Activated CD8-positive, alpha-beta memory T cell treated with anti-CD3 and anti-CD28 coated beads, Interleukin-2, amount 50 U/mL, for 1 hour (primary cell): ENCODE measurements around the gene INPP4A.

Experiments
- DNase-seq: peaks from one replicate; pipeline ENCODE4 v3.0.0-alpha.2; 2020; ENCODE audit errors: extremely low read depth

INPP4A gene

DNA sequence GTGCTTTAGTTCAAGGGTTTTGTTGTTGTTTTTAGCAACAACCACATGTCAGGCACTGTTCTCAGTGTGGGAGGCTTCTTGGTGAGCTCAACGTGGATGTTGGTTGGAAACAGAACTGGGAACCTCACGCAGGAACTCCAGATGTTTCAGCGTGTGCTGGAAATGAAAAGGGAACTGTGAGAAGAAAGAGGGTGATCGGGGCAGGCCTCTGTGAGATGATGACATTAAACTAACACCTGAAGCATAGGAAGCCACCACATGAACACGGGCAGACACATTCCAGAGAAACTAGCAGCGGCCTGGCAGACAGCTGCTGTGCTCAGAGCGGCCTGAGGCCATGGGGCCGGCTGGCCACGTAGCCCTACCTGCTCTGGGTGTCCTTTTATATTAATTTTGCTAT, 97.2 kb downstream of the INPP4A start:
- DNase-seq, result no peak

DNA sequence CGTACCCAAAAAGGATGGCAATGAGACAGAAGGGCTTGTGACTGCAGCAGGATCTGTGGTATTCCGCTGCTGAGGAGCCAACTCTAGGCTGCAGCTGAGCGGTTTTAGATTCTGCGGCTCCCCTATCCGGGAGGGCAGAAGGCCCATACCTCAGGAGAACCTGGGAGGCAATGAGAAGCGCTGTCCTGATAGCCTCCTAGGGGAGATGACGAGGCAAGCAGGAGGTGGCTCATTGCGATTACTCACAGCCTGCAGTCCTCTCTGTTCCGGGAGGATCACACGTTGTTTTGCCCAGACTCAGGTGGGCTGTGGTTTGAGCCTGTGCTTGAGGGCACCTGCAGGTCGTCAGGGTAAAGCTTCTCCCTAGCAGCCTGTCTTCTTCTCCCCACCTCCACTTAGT, 98.6 kb downstream of the INPP4A start:
- no peak for DNase-seq

DNA sequence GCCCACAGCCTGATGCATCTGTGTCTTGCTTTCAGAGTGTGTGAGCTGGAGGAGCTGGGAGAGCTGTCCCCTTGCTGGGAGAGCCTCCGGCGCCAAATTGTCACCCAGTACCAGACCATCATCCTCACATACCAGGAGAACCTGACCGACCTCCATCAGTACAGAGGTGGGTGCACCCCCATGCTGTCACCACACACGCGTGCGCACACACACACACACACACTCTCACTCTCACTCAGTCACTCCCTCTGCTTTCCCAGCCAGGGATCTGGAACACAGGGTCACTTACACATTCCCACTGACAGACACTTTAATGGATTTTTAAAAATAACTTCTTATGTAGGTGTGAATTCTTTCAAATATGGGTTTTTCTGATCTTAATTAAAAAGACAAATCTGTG, 99.2 kb downstream of the INPP4A start:
- DNase-seq, result no peak

DNA sequence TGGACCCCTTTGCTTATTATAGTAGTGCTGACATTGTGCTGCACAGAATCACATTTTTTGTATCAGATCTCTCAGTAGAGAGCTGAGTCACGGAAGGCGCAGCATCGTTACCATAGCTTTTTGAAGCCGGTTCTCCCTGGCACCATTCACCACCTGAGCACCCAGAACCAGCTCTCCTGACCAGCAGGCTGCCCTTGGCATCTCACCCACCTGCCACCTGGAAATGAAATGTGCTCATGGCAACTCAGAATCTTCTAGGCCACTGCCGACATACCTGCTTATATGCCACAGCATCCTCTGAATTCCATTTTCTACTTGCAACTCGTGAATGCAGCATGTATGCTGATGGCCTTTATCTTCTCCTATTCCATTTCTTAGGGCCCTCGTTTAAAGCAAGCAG, 100.9 kb downstream of the INPP4A start:
- DNase-seq, result no peak

DNA sequence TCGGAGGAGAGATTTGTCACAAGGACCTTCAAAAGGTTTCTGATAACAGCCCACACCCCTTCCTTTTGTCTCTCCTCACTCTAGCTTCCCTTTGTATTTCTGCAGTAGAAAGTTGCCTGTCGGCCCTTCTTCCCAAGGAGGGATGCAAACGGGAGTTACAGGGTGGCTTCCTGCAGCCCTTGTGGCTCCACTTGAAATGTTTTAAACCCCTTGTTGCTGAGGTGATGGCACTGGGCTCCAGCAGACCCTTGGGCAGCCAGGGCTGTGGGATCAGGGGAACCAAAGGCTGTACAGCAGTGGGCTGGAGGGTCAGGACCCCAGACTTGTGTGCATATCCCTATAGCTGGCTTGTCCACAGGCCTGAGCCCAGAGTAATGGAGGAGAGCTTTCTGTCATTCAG, 101.5 kb downstream of the INPP4A start:
- DNase-seq, result no peak

DNA sequence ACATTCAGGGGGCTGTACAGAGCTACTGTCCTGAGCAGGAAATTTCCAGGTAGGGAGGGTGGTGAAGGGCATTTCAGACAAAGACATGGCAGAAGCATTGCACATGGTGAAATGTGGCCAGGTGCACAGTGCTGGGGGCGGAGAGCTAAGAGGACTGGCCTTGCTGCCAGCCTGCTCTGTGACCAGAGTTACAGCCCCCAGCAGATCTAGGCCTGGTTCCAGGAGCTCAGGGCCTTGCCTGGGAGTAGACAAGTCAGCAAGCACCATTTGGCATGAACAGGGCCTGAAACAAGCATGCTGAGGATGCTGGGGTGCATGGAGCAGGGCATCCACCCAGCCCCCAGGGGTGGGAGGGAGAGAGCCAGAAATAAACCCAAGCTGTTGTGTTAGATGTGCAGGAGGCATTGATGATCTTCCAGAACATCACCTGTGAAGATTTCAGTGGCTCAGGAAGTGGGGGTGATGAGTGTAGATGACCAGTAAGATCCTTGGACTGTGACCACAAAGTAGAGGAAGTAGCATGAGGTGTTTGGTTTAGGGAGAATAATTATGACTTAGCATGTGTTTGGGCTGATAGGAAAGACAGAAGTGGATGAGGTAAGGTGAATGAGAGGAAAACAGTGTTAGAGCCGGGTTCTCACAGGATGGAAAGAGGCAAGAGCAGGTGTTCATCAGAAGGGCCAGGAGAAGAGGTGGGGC, 102.6 kb downstream of the INPP4A start:
- no peak for DNase-seq

DNA sequence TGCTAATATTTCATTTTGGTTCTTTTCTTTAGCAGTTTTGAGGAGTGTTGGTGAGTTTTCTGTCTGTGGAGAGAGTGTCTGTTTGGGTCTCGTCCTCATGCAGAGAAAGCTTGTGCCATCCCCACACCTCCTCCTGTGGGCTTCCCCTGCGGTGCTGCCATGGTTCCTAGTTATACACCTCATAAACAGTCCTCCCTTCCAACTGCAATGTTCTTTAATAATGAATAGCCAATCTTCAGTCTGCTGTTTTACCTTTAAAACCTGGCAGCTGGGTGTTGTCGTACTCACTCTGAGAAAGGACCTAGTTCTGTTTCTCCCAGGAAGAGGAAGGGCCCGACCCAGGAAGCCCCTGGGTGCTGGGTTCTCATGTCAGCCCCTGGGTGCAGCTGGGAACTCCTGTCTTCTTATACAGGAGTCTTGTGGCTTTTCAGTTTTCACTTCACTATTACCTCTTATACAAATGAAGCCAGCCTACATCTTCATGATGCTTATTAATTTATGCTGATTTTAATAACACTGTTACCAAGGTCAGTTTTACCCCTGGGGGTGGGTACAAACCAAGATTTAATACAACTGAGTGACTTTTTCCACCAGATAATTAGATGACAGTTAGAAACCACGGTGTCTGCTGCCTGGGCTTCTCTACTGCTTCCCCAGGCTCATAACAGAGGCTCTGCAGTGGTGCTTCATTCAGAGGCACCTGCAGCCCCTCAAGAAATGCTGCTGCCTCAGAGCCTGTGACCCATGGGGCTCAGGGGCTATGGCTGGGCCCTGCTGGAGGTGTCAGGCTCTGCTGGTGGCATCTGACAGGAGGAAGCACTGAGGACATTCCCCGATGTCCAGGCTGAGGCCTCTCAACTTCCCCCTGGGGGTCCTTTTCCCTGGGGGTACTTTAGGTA, 104.5 kb downstream of the INPP4A start:
- DNase-seq, result no peak

DNA sequence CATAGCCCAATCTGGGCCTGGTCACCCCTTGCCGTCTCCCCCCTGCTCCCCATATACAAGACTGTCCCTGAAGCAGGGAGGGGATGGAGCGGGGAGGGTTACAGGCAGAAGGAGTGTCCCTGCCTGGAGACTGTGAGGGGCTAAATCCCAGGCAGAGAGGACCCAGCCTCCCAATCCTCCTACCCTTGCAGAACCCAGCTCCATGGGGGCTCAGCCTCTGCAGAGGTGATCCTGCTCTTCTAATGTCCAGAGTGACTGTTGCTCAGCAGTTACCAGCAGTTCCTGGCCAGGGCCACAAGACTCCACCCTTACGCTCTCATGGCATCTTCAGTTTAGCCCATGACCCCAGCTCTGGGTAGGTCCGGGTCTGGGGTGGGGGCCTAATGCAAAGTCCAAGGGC, 105.5 kb downstream of the INPP4A start:
- DNase-seq, result no peak

DNA sequence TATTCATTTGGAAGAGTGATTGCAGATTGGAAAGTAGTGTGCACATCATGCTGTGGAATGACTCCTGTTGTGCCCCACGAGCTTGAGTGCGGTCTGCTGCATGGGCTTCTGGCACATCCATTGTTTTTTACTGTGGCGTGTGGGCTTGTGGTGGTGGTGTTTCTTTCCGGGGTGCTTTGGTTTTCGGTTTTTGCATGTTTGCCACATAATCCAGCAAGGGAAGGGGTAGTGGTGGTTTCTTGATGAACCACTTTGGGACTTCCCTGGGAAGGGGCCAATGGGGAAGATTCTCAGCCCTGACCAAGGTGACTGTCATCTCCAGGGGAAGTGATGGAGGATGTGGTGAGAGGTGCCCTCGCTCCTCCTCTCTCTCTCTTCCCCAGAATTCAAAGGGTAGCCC, 106.7 kb downstream of the INPP4A start:
- no peak for DNase-seq

DNA sequence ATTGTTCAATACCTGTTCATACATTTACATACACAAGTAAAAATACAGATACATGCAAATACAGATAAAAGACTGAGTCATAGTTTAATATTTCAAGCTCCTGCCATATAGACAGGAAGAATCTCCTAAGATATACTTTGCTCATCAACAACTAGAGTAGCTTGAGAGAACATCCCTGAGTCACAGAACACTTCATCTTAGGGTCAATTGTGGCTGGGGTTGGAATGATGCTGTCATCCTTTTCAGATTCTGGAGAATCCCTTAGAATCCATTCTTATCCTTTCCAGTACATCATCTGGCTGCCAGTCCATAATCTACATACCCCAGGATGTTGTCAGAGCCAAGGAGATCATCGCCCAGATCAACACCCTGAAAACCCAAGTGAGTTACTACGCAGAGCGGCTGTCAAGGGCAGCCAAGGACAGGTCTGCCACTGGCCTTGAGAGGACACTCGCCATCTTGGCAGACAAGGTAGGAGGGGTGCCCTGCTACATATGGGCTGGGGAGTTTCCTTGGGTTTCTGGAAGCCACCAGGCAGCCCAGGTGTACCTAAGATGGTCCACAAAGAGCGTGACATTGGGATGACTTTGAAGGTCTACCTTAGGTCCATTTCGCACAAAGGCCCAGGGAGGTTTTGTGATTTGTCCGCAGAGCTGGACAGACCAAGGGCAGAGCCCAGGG, 108.0 kb downstream of the INPP4A start:
- no peak for DNase-seq

DNA sequence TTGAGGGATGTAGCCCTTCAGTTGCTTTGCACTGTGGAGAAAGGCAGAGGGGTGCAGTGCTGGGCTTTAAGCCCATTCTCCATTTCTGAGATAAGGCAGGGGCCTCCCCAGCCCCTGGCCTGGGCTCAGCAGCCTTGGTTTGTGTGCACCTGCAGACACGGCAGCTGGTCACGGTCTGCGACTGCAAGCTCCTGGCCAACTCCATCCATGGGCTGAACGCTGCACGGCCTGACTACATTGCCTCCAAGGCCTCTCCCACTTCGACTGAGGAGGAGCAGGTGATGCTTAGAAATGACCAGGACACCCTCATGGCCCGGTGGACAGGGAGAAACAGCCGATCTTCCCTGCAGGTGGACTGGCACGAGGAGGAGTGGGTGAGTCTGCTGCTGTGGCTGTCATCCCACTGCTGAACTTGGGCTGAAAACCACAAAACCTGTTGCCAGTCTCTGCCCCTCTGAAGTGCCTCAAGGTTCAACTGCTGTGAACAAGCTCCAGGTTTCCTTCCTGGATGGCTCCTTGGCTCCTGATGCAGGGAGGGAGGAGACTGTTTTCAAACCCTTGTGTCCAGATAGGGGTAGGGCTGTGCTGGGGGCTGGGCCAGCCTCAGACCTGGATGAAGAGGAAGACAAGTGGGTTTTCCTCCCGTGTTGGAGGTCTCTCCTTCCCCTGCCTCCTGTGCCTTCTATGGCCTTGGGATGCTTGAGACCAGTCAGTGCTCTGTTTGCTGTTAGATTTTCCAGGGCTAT, 109.6 kb downstream of the INPP4A start:
- DNase-seq, result no peak

DNA sequence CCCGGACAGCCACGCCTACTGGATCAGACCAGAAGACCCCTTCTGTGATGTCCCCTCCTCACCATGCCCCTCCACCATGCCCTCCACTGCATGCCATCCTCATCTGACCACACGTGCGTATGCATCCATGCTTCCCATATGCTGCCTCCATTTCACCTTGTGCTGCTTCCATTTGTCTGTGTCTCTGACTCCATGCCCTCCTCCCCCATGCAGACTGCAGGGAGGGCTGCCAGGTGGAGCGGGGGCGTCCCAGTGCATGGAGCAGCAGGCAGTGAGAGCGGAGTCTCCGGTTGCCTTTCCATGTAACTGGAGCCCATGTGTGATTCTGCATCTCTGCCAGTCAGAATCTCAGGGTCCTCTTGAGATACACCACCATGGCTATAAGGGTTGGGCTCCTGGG, 111.0 kb downstream of the INPP4A start:
- DNase-seq, result no peak

DNA sequence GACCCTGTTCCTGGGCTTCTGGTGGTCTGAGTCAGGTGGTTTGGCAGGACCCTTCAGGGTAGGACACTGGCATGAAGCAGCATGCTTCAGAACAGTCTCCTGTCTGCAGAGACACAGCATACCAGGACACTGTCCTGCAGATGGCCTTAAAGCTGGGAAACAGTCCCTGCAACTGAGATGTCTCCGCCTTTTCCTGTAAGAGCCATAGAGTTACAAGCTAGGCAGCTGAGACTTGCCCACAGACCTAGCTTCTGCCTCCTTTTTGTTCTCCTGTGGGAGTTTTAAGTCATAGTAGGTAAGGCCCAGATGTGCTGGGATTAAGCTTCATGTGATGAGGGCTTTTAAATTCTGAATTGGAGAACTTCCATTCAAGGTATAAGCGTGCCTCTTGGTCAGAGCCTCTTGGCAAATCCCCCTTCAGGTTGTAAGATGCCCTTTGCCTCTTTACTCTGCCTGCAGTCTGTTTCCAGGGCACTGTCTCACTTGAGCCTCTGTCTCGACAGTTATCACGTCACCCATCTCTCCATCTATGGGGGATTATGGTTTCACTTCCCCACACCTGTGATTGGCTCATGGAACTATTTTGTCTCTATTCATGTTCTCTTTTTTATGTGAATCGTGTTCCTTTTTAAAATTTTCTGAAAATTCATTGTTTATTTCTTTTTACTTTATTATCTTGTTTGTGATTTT, 111.8 kb downstream of the INPP4A start:
- no peak for DNase-seq

DNA sequence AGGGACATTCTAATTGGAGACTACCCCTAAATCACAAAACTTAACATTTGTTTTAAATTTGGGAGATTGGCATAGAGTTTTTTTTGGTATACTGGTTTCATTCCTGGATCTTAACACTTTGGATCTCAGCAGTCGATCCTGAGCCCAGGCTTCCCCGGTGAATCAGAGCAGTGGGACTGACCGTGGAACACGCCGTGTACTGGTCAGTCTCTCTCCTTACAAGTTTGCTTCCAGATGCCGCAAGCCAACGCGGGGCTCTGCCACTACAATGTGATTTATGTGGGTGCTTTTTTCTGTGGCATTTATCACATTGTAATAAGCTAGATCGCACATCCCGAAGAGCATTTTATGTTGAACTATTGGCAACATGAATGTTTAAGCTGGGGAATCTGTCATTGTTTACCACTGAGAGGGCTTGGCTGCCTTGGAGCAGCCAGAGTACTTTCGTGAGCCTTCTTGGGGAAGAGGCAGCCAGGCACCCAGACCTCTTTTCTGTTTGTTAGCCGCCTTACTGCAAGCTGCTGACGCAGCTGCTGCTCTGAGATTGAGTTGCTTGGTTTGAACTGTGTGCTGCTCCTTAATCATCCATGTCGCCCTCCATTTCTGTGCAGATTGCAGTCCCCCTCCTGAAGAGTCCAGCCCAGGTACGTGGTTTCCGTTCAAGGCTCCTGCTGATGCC, 114.3 kb downstream of the INPP4A start:
- DNase-seq, result no peak

DNA sequence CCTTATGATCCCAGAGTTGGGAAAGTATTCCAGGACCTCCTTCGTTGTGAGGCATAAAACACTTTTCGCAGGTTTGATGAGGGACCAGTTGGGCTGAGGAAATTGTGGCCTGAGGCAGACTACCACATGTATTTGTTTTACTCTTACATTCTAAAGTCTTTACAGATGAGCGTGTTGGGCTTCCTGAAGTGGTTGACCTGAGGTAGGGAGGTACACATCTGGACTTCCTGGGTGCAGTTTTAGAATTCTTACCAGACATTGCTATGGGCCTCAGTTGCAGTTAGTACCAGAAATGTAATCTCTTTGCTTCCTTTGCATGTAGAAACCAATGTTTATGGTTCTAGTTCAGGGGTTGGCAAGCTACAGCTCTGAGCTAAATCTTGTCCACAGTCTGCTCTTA, 114.9 kb downstream of the INPP4A start:
- no peak for DNase-seq

DNA sequence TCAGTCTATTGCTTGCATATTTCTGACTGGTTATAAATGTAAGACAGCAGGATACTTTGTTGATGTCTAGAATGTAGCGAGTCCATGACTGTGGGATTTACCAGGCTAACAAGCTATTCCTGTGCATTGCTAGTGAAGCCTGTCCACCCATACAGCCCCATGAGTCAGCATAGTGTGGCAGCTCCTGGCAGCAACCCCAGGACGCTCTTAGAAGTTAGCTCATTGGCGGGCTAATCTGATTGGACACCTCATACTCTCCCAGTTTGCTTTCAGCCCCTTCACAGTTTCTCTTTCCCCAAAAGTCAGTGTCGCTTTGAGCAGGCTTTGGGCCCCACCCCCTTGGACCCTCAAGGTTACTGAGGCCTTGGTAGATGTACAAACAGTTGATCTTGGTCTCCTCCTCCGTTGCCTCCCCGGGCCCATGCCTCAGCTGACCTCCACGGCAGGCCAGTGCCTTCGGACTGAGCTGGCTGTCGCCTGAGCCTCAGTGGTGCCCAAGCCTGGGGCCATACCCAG, 115.7 kb downstream of the INPP4A start:
- no peak for DNase-seq

DNA sequence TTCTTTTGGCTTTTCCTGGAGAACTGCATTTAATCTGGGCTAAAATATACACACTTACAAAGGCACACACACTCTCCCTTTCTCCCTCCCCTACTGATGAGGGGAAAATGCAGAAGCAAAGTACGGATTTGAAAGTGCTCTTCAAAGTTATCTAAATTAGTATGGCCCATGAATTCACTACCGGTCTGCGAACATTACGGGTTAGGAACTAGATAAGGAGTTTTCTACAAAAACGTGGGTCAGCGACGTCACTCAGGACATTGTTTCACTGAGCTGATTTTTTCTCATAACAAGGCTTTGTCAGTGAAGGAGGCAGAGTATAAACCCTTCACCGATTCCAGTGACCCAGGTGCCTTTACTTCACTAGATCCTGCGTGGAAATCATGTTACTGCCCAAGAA, 116.4 kb downstream of the INPP4A start:
- no peak for DNase-seq

DNA sequence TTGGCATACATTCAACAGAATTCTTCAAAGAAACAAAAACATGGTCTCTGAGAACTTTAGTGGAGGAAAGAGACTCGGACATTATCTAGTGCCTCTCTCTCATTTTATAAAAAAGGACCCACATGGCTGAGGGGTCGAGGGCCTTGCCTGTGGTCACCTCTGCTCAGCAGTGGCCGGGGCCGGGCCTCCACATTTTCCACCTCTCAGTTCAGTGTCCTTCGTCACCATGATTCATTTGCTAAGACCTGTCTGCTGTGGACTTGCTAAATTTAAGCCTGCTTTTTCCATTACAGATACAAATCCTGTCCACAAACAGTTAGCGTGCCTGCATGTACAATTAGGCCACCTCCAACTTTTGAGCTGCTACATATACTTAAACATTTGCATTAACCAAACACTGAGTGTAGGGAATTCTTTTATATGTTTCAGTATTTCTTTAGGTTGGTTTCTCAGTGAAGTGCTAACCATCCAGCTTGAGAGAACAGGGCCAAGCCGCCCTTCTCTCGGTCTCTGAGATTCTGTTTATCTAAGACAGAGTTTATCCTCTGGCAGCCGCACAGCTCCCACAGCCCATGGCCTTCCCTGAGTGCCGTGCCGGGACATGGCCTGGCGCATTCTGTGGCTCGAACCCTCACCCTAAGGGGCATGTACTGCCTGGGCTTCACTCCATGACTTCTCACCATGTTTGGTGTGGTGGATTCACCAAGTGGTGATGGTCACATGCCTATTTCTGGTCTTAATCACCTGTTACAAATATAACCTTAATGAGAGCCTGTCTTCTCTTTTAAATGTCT, 117.4 kb downstream of the INPP4A start:
- no peak for DNase-seq

DNA sequence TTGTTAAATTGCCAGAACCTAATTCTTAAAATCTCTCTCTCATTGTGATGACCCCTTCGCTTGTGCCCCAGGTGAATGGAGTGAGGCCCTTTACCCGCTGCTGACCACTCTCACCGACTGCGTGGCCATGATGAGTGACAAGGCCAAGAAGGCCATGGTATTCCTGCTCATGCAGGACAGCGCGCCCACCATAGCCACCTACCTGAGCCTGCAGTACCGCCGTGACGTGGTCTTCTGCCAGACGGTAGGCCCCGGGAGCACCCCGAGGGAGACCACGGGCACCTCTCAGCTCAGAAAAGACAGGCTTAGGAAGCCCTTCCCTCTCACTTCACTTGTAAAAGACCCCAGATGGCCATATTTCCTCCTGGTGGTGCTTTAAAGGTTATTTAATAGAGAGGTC, 118.7 kb downstream of the INPP4A start:
- no peak for DNase-seq
